Measurements from ENCODE around the gene DRAXIN.

GRCh38 chr1:11730429-11730891, 39.0 kb downstream of the DRAXIN start:
- TF ChIP-seq CTCF (IDR thresholded peaks at IDR 0.05; ENCODE audit: borderline replicate concordance, extremely low read depth, low read length, poor library complexity, severe bottlenecking) (no peak), EZH2 (IDR thresholded peaks at IDR 0.05; ENCODE audit: borderline replicate concordance, low read depth, low read length, severe bottlenecking) (no peak)
